ENCODE data around the gene RAPGEFL1. TPM values are rescaled to one million over a fixed set of nuclear protein-coding genes. Genes with fewer than 3 reads are reported as not detected.
"Not testable (repeated sequence)": the region's sequence is repeated elsewhere in the genome, so short reads cannot be mapped to it uniquely, and the experiment has no call there.

Gene RAPGEFL1
- total RNA-seq, 1 donor from 2014 or later = 1.9 TPM

- DNase-seq = no peak
These were observed 1.1 kb upstream of the RAPGEFL1 start for GRCh38 chr17:40175928-40176753.

DNA sequence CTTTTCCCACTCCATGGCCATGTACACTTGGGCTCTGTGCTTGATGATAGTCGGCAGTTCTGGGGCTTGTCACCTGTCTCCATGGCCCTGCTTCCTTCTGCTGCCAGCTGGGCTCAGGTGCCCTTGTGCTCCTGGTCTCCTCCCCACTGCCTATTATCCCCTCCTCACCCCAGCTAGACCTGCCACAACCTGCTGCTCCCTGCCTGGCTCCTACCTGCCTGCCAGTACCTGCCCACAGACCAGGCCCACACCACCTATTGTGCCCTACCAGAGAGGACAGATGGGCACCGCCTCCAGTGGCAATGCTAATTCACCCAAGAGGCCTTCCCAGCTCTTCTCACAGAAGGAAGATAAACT lies 538 bp upstream of the RAPGEFL1 start:
- no peak for DNase-seq

DNA sequence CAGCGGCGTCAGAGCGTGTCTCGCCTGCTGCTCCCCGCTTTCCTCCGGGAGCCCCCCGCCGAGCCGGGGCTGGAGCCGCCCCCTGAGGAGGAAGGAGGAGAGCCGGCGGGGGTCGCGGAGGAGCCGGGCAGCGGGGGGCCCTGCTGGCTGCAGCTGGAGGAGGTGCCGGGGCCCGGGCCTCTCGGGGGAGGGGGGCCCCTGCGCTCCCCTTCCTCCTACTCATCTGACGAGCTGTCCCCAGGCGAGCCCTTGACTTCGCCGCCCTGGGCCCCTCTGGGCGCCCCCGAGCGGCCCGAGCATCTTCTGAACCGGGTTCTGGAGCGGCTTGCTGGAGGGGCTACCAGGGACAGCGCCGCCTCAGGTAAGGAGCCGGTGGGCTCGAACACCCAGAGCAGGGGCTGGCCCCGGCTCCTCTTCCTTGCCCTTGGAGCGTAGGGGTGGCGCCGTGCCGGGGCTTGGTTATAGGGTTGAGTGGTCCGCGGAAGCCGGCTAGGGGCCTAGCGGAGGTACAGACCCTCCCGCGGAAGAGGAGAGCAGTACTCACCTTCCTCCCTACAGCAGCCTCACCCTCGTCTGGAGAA lies 841 bp downstream of the RAPGEFL1 start:
- DNase-seq = no peak

GRCh38 chr17:40178660-40179059 lies 1.4 kb downstream of the RAPGEFL1 start:
- DNase-seq = no peak

- peak; percentile 13 for DNase-seq
These were observed 2.8 kb downstream of the RAPGEFL1 start for GRCh38 chr17:40179923-40180659.

DNA sequence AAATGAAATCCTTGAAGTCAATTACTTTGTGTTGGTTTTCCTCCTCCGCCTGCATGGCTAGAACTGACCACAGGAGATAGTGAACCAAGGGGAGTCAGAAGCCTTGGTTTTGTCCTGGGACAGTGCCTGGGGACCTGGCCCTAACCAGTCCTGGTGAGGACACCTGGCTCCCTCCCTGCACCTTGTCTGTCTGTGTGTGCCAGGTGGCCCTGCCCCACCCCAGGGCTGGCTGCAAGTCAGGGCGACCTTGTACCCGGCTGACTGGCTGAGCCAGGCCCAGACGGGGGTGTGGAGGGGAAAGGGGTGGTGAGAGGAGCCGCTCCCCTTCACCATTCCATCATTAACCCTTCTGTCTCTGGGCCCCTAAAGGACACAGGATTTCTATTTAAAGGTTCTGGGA lies 3.4 kb downstream of the RAPGEFL1 start:
- no peak for DNase-seq

- no peak for DNase-seq
These were observed 3.9 kb downstream of the RAPGEFL1 start for GRCh38 chr17:40181205-40181604.

DNA sequence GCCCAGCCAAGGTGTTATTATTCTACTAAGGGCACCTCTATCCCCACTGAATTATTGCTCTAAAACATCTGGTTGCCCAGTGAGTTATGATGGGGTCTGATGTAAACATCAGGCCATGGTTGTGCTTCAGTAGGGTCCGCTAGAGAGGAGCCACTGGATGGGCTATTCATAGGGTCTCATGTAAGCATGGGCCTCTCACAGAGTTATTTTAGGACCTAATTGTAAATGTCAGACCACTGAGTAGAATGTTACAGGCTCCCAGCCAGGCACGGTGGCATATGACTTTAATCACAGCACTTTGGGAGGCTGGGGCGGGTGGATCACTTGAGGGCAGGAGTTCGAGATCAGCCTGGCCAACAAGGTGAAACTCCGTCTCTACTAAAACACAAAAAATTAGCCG lies 5.3 kb downstream of the RAPGEFL1 start:
- no peak for DNase-seq

DNA sequence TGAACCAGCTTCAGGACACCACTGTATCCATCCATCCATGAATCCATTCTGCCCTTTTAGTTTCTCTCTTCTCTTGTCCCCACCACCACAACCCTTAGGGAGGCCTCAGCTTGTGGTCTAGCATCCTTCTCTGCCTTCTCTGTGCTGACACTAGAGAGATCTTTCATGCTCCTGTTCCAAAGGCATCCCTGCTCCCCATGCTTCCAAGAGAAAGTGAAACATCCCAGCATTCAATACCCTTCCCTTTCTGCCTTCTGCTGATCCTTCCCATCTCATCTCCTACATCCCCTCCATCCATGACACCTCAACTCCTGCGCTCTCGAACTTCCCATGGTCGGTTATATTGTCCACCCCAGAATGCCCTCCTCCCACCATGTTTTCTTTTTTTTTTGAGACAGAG lies 10.0 kb downstream of the RAPGEFL1 start:
- no peak for DNase-seq

- no peak for DNase-seq
These were observed 11.4 kb downstream of the RAPGEFL1 start for GRCh38 chr17:40188694-40189093.

DNA sequence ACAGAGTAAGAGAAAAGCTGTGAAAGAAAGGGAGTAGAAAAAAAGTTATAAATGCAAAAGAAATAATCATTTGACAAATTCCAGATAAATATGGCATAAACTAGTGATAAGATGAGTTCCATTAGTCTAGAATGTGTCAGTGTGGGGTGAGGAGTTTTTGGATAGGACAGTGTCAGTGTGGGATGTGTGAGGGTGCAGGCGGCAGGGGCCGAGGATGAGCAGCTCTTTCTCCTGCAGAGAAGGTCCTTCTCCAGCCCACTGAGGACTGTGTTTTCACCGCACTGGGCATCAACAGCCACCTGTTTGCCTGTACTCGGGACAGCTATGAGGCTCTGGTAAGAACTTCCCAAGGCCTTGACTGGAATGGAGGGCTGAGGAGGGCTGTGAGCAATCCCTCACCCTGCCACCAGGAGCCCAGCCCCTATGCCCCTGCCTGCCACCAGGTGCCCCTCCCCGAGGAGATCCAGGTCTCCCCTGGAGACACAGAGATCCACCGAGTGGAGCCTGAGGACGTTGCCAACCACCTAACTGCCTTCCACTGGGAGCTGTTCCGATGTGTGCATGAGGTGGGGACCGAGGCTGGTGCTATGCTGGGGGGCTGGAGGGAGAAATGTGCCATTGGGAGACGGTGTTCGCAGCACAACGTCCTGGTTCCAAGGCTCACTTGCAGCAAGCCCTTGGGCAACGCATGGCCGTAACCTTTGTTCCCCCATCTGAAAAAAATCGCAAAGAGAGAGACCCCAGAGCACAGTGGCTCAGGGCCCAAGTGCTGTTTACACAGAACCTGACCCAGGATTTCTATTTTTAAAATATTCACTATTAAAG lies 13.1 kb downstream of the RAPGEFL1 start:
- DNase-seq = peak; percentile 63

DNA sequence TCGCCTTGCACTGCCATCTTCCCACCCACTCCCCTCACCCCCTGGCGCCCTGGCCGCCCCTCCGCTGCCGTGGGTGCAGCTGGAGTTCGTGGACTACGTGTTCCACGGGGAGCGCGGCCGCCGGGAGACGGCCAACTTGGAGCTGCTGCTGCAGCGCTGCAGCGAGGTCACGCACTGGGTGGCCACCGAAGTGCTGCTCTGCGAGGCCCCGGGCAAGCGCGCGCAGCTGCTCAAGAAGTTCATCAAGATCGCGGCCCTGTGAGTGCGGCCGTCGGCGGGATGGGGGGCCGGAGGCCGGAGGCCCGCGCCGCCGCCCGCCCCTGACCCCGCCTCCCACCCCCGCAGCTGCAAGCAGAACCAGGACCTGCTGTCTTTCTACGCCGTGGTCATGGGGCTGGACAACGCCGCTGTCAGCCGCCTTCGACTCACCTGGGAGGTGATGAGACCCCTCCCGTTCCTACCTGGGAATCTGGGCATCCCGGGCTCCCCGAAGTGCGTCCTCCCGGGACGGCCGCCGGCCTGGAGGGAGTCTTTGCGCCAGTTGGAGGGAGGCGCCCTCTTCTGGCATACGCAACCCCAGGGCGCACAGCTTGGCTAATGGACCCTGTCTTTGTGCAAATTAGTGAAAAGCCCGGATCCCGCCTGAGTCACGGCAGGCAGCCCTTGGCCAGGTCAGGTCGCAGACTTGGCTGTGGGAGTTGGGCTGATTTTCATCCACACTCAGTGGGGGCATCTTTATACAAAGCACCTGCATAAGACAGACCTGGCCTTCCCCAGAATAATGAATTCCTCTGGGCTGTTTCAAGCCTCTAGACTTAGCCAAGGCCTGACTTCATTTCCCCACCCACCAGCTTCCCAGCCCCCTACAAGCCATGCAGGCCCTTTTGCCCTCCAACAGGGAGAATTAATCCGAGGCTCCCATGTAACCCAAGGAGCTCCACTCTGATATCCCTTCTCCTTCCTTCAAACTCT lies 14.3 kb downstream of the RAPGEFL1 start:
- peak; percentile 90 for DNase-seq

- no peak for DNase-seq
These were observed 15.7 kb downstream of the RAPGEFL1 start for GRCh38 chr17:40192961-40193360.

- no peak for DNase-seq
These were observed 17.6 kb downstream of the RAPGEFL1 start for GRCh38 chr17:40194821-40195220.

DNA sequence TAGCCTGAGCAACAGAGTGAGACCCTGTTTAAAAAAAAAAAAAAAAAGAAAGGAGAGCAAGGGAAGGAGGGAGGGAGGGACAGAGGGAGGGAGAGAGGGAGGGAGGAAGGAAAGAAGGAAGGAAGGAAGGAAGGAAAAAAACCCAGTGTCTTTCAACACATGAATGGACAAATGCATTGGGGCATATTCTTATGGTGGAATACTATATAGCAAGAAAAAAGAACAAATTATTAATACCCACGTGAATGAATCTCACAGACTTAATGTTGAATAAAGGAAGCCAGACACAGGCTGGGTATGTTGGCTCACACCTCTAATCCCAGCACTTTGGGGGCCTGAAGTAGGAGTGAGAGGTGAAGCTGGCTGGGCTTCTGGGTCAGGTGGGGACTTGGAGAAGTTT lies 20.3 kb downstream of the RAPGEFL1 start:
- DNase-seq = no peak

DNA sequence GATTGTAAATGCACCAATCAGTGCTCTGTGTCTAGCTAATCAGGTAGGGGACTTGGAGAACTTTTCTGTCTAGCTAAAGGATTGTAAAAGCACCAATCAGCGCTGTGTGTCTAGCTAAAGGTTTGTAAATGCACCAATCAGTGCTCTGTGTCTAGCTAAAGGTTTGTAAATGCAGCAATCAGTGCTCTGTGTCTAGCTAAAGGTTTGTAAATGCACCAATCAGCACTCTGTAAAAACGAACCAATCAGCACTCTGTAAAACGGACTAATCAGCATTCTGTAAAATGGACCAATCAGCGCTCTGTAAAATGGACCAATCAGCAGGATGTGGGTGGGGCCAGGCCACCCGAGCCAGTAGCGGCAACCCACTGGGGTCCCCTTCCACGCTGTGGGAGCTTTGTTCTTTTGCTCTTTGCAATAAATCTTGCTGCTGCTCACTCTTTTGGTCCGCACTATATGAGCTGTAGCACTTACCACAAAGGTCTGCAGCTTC lies 20.7 kb downstream of the RAPGEFL1 start:
- not testable (repeated sequence) for DNase-seq

DNA sequence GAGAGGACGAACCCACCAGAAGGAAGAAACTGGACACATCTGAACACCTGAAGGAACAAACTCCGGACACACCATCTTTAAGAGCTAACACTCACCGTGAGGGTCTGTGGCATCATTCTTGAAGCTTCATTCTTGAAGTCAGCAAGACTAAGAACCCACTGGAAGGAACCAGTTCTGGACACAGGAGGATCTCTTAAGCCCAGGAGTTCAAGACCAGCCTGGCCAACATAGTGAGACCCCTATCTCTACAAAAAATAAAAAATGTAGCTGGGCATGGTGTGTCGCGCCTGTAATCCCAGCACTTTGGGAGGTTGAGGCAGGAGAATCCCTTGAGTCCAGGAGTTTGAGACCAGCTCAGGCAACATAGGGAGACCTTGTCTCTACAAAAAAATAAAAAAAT lies 21.3 kb downstream of the RAPGEFL1 start:
- DNase-seq = no peak

DNA sequence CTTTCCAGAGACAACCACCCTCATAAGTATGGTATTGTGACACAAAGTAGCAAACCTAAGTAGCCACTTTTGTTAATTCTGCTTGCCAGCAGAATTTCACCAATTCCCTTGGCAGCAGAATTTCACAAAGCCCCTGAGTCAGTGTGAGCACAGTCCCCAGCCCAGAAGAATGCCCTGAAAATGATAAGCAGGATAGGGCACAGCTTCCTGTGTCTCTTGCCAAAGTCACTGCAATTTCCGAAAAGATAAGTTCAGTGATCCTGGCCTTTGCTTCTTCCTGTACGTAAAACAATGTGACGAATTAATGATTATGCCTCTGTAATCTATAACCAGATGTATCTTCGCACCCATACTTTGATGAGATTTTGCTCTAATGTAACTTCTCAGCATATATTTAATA lies 25.9 kb downstream of the RAPGEFL1 start:
- peak; percentile 57 for DNase-seq

DNA sequence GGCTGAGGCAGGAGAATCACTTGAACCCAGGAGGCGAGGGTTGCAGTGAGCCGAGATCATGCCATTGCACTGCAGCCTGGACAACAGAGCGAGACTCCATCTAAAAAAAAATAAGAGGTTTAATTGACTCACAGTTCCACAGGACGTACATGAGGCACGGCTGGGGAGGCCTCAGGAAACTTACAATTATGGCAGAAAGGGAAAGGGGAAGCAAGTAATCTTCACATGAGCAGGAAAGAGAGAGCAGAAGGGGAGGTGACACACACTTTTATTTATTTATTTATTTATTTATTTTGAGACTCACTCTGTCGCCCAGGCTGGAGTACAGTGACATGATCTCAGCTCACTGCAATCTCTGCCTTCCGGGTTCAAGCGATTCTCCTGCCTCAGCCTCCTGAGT lies 28.9 kb downstream of the RAPGEFL1 start:
- peak; percentile 28 for DNase-seq

- no peak for DNase-seq
These were observed 32.3 kb downstream of the RAPGEFL1 start for GRCh38 chr17:40209404-40210093.

DNA sequence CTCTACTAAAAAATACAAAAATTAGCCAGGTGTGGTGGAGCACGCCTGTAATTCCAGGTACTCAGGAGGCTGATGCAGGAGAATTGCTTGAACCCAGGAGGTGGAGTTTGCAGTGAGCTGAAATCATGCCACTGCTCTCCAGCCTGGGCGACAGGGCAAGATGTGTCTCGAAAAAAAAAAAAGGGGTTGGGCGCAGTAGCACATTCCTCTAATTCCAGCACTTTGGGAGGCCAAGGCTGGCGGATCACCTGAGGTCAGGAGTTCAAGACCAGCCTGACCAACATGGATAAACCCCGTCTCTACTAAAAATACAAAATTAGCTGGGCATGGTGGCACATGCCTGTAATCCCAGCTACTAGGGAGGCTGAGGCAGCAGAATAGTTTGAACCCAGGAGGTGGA lies 36.6 kb downstream of the RAPGEFL1 start:
- not testable (repeated sequence) for DNase-seq

All from dermis blood vessel endothelial cell (primary cell).